ENCODE results near the gene SRP72. TPM values are rescaled to one million over a fixed set of nuclear protein-coding genes. Genes with fewer than 3 reads are reported as not detected.

SRP72 gene
- total and polyA plus RNA-seq, 3 donors from 2014 or later, result 57.2 to 76.5 (median 67.9) TPM

- no peak for DNase-seq
- Histone ChIP-seq H3K27me3 (no peaks in the 10 kb centered on the region), H3K9me3 (no peaks in the 10 kb centered on the region), H3K27ac (no peak overlapping the region), H3K4me3 (no peak overlapping the region), H3K4me1 (peaks cover 6% of the 10 kb centered on the region), H3K36me3 (ENCODE audit: low read depth, missing control alignments) (no peaks in the 10 kb centered on the region)
- intact Hi-C loops (cut with DNase I; ENCODE audit: low total_unique reads), result no loop called here
- 92 to 93% methylated on average over 6 of the region's 6 CpGs for WGBS, 2 donors
- TF ChIP-seq CTCF (IDR thresholded peaks at IDR 0.05) (no peak), POLR2A (IDR thresholded peaks at IDR 0.05) (no peak)
Measured at GRCh38 chr4:56426273-56426672, 41.1 kb upstream of the SRP72 start.

- 87 to 98% methylated on average over 1 of the region's 1 CpG for WGBS, 2 donors
- Histone ChIP-seq H3K36me3 (ENCODE audit: low read depth, missing control alignments) (no peaks in the 10 kb centered on the region), H3K9me3 (no peaks in the 10 kb centered on the region), H3K27me3 (no peaks in the 10 kb centered on the region), H3K27ac (no peak overlapping the region), H3K4me3 (no peak overlapping the region), H3K4me1 (peaks cover 6% of the 10 kb centered on the region)
- intact Hi-C loops (cut with DNase I; ENCODE audit: low total_unique reads), result no loop called here
- no peak for DNase-seq
- no peak for TF ChIP-seq POLR2A (IDR thresholded peaks at IDR 0.05)
Measured at GRCh38 chr4:56427179-56427578, 40.2 kb upstream of the SRP72 start.

- DNase-seq, result no peak
- Histone ChIP-seq H3K4me3 (no peak overlapping the region), H3K36me3 (ENCODE audit: low read depth, missing control alignments) (no peaks in the 10 kb centered on the region), H3K27ac (no peak overlapping the region), H3K4me1 (peaks cover 6% of the 10 kb centered on the region), H3K9me3 (no peaks in the 10 kb centered on the region), H3K27me3 (no peaks in the 10 kb centered on the region)
- intact Hi-C loops (cut with DNase I; ENCODE audit: low total_unique reads), result no loop called here
- 88 to 100% methylated on average over 2 of the region's 2 CpGs for WGBS, 2 donors
- TF ChIP-seq CTCF (IDR thresholded peaks at IDR 0.05) (no peak), POLR2A (IDR thresholded peaks at IDR 0.05) (no peak)
Measured at GRCh38 chr4:56430203-56430602, 37.2 kb upstream of the SRP72 start.

- Histone ChIP-seq H3K4me1 (peaks cover 6% of the 10 kb centered on the region), H3K9me3 (no peaks in the 10 kb centered on the region), H3K27me3 (no peaks in the 10 kb centered on the region), H3K36me3 (ENCODE audit: low read depth, missing control alignments) (no peaks in the 10 kb centered on the region), H3K27ac (no peak overlapping the region), H3K4me3 (no peak overlapping the region)
- intact Hi-C loops (cut with DNase I; ENCODE audit: low total_unique reads), result no loop called here
- DNase-seq, result no peak
- TF ChIP-seq CTCF (IDR thresholded peaks at IDR 0.05) (no peak), POLR2A (IDR thresholded peaks at IDR 0.05) (no peak)
Measured at GRCh38 chr4:56433280-56433679, 34.1 kb upstream of the SRP72 start.

GRCh38 chr4:56434599-56435139 lies 32.7 kb upstream of the SRP72 start:
- H3K27me3 ChIP-seq, result no peaks in the 10 kb centered on the region
- DNase-seq, result peak; percentile 64
- peak overlapping the region; percentile 78 to 85 for H3K4me3 ChIP-seq
- no peaks in the 10 kb centered on the region for H3K36me3 ChIP-seq (ENCODE audit: low read depth, missing control alignments)
- H3K9me3 ChIP-seq, result no peaks in the 10 kb centered on the region
- peak overlapping the region; percentile 89 to 97 for H3K27ac ChIP-seq
- WGBS, 2 donors, result 2 to 5% methylated on average over 9 to 15 of the region's 15 CpGs
- intact Hi-C loops (cut with DNase I; ENCODE audit: low total_unique reads), result no loop called here
- H3K4me1 ChIP-seq, result no peaks in the 10 kb centered on the region
- TF ChIP-seq CTCF (IDR thresholded peaks at IDR 0.05), result no peak
- no peak for TF ChIP-seq POLR2A (IDR thresholded peaks at IDR 0.05)

Data from testis (tissue), 3 donors.